Measurements from ENCODE around the gene STMP1. TPM values are rescaled to one million over a fixed set of nuclear protein-coding genes. Genes with fewer than 3 reads are reported as not detected.

The STMP1 gene
- total RNA-seq, 1 experiment from 2014 or later, result 38.4 TPM

DNA sequence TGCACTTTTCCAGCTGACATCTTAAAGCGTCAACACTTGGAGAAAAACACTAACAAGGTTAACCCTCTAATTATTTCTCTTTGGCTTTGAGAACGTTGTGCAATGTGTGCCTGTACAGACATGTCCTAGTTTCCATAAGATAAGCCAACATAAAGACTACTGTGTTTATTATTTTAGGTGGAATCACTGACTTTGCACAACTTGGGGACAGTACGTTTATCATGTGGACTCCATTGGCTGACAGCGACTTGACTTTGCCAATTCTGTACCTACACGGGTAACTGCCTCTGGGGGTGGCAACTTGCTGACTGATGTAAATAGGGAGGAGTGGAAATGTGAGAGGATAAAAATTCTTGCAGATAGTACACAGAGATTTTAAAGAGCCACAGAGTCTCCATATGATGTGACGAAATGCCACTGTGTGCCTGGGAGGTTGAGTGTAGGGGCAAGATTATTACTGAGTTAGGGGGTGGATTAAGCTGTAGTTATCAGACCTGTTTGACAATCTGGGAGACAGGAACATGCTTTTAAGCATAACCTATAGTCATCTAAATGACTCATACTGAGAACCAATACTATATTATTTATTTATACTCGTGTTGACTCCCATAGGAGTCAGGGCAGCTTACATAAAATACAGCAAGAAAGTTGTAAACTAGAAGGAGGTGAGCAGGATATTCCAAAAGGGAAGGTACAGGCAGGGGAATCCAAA lies 44.7 kb downstream of the STMP1 start:
- Histone ChIP-seq H2BK120ac (ENCODE audit: low read depth, low read length, poor library complexity, severe bottlenecking) (no peak overlapping the region), H4K20me1 (ENCODE audit: control insufficient read depth, insufficient read depth, insufficient read length) (no peaks in the 10 kb centered on the region), H3K56ac (ENCODE audit: insufficient read length, low read depth, low read length) (no peak overlapping the region), H2AFZ (ENCODE audit: low read length) (no peak overlapping the region), H3K23me2 (ENCODE audit: insufficient read length, low read depth, low read length, poor library complexity, severe bottlenecking) (no peaks in the 10 kb centered on the region), H3K9me3 (ENCODE audit: control insufficient read depth, low read depth, low read length) (no peaks in the 10 kb centered on the region), H4K8ac (replicated peaks; ENCODE audit: insufficient read length, low read depth, low read length) (no peak overlapping the region), H3K18ac (ENCODE audit: insufficient read length, low read depth, low read length) (no peak overlapping the region), H2AK5ac (ENCODE audit: insufficient read length, low read length) (no peak overlapping the region), H3K27ac (ENCODE audit: insufficient read length, low read depth, low read length) (no peak overlapping the region), H3K79me1 (ENCODE audit: insufficient read depth, low read depth, low read length, poor library complexity, severe bottlenecking) (no peaks in the 10 kb centered on the region), H3K4me1 (ENCODE audit: insufficient read depth, low read length) (no peaks in the 10 kb centered on the region), H4K91ac (ENCODE audit: insufficient read length, low read depth, low read length) (no peak overlapping the region), H3T11ph (ENCODE audit: low read length) (no peak overlapping the region), H2BK15ac (ENCODE audit: low read depth, low read length) (no peak overlapping the region), H3K4ac (ENCODE audit: low read depth, low read length) (no peak overlapping the region), H2BK12ac (ENCODE audit: insufficient read length, low read depth, low read length) (no peak overlapping the region), H3K4me2 (ENCODE audit: insufficient read depth, insufficient read length, low read length) (no peak overlapping the region), H2BK5ac (ENCODE audit: insufficient read length, low read length) (no peak overlapping the region), H3K9ac (ENCODE audit: extremely low read depth, insufficient read length, low read length) (no peak overlapping the region), H3K27me3 (ENCODE audit: insufficient read depth, low read length) (no peaks in the 10 kb centered on the region), H3K14ac (ENCODE audit: insufficient read depth, low read length) (no peak overlapping the region), H2BK20ac (ENCODE audit: low read depth, low read length, poor library complexity, severe bottlenecking) (no peak overlapping the region), H3K23ac (ENCODE audit: insufficient read length, low read depth, low read length) (no peak overlapping the region), H4K5ac (ENCODE audit: insufficient read length, low read depth, low read length) (no peak overlapping the region), H3K79me2 (ENCODE audit: insufficient read depth, low read length) (no peaks in the 10 kb centered on the region)
- H3K9me3 Mint-ChIP-seq, result no peaks in the 10 kb centered on the region
- H3K4me3 Mint-ChIP-seq, result no peak overlapping the region
- DNase-seq, result no peak
- H3K36me3 Mint-ChIP-seq (ENCODE audit: insufficient read depth in 1 of 3, low read depth in 3 of 3), result no peaks in the 10 kb centered on the region
- no CpG with 5 or more reads among the region's 7 CpGs for WGBS (ENCODE audit: extremely low coverage, insufficient read length, low lambda C conversion rate)
- TF ChIP-seq, protein P1, sequence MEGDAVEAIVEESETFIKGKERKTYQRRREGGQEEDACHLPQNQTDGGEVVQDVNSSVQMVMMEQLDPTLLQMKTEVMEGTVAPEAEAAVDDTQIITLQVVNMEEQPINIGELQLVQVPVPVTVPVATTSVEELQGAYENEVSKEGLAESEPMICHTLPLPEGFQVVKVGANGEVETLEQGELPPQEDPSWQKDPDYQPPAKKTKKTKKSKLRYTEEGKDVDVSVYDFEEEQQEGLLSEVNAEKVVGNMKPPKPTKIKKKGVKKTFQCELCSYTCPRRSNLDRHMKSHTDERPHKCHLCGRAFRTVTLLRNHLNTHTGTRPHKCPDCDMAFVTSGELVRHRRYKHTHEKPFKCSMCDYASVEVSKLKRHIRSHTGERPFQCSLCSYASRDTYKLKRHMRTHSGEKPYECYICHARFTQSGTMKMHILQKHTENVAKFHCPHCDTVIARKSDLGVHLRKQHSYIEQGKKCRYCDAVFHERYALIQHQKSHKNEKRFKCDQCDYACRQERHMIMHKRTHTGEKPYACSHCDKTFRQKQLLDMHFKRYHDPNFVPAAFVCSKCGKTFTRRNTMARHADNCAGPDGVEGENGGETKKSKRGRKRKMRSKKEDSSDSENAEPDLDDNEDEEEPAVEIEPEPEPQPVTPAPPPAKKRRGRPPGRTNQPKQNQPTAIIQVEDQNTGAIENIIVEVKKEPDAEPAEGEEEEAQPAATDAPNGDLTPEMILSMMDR (conservative IDR thresholded peaks at IDR 0.05), result no peak
- no peak overlapping the region; a peak in 1 of 7 replicates for H3K27ac Mint-ChIP-seq
- peaks cover 7 to 16% of the 10 kb centered on the region in 2 experiments for H3K4me1 Mint-ChIP-seq
- no peaks in the 10 kb centered on the region; the same call in 1 of the 2 replicates for H3K27me3 Mint-ChIP-seq (ENCODE audit: low read depth)

All from H9 (cell line).